ENCODE results near the gene KIF21B. TPM values are rescaled to one million over a fixed set of nuclear protein-coding genes. Genes with fewer than 3 reads are reported as not detected.

Gene KIF21B
- polyA plus RNA-seq, 1 donor = 2.7 TPM

GRCh38 chr1:201049248-201049831 is 25.8 kb upstream of the KIF21B start:
- no peak for DNase-seq

DNA sequence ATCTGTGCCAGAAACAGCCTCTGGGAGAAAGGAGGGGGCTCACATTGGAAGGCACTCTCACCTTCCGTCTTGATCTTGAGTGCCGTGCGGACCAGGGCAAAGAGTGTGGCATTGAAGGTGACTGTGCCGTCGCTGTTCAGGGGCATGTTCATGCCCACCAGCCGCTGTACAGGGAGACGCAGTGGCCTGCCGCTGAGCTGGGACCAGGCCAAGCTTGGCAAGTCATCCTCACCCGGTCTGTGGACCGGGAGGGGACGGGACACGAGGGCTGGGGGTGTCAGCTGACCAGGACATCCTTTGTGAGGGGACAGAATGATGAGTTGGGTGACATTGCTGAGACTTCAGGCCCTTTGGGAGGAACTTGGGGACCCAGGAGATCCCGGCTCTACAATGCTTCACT is 25.0 kb upstream of the KIF21B start:
- DNase-seq = no peak

DNA sequence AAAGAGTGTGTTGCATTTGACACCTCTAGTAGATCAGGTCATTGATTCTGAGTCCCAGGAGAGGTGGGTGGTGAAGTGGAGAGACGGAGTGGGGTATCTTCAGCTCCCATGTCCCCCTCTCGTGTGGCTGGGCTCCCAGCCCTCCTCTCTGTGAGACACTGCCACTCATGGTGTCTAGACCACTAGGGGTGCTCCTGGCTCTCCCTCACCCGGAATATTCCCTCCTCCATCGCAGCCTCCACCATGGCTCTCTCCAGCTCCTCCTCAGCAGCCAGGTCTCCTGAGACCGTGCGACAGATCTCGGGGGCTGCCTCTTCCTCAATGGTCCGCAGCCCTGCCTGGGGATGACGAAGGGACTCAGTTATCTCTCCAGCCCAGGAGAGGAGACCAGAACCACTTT is 20.6 kb upstream of the KIF21B start:
- no peak for DNase-seq

- DNase-seq = peak; percentile 61
Measured at GRCh38 chr1:201042779-201043461, 19.4 kb upstream of the KIF21B start.

- no peak for DNase-seq
Measured at GRCh38 chr1:201041011-201041410, 17.5 kb upstream of the KIF21B start.

DNA sequence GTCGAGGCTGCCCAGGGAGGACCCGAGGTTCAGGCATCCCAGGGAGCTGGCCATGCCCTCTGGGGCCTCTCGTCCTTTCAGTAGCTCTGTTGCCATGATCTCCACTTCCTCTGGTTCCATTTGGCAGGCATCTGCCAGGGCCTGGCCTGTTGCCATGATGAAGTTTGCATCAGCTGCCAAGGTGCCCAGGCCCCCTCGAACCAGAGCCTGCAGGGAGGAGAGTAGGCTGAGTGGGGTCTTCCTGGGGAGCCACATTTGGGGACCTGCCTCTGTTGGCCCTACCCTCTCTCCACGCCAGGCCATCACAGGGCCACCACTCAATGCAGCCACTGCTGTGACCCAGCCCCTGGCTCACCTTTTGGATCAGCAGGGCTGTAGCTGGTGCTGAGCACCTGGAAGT is 16.4 kb upstream of the KIF21B start:
- no peak for DNase-seq

DNA sequence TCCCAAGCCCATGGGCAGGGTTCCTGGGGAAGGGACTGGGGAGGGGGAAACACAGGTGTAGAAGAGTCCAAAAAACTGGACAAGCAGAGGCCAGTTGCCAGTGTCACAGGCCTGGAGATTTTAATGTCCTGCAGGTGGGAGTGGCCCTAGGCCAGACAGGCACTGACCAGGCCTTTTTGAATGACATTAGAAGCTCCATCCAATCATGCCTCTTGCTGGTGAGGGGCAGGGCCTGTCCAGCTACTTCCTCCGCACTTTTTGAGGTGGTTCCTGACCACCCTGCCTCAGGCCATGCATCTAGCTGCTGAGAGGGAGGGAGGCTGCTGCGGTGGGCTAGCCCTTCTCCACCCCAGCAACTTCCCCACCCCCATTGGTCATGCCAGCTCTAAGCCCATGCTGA is 15.9 kb upstream of the KIF21B start:
- DNase-seq = no peak

GRCh38 chr1:201038186-201038876 is 14.8 kb upstream of the KIF21B start:
- no peak for DNase-seq

DNA sequence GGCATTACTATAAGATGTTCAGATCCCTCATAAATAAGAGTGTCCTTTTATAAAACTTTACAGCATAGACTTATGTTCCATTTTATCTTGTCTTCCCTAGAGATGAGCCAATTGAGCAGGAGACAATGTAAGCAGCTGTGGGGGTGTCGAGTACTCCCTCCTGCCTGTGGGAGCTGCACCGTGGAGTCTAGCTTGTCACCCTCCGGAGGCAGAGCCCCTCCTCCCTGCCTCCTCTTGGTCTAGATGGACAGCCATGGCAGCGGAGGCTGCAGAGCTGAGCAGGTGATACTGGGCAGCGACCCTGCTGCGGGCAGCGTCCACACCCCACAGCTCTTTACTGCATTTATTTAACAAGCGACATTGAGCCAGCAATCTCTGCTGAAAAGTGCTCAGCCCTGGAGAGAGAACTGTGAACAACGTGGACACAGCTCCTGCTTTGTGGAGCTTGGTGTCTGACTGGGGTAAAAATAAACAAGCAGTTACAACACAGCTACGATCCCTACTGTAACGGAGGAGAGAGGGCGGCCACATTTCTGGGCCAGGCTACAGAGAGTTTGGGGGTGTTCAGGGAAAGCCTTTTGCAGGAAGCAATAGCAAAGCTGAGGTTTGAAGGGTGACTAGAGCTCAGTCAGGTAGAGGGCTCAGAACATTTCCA is 12.8 kb upstream of the KIF21B start:
- no peak for DNase-seq

GRCh38 chr1:201034671-201035070 is 11.2 kb upstream of the KIF21B start:
- DNase-seq = no peak

- no peak for DNase-seq
Measured at GRCh38 chr1:201032408-201032807, 8.9 kb upstream of the KIF21B start.

DNA sequence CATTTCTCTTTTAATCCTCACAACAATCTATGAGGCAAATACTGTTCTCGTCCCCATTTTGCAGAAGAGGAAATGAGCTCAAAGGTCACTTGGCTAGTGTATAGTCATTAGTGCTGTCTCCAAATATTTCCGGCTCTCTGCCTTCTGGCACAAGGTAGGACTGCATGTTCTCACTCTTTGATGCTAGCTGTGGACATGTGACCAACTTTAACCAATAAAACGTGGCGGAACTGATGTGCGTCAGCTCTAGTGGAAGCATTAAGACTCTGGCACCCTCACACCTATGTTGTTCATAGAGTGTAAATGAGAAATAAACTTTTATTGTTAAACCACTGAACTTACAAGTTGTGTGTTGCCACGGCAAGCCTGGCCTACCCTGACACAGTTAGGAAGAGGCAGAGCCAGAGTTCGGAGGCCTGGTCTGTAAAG is 5.0 kb upstream of the KIF21B start:
- DNase-seq = no peak

DNA sequence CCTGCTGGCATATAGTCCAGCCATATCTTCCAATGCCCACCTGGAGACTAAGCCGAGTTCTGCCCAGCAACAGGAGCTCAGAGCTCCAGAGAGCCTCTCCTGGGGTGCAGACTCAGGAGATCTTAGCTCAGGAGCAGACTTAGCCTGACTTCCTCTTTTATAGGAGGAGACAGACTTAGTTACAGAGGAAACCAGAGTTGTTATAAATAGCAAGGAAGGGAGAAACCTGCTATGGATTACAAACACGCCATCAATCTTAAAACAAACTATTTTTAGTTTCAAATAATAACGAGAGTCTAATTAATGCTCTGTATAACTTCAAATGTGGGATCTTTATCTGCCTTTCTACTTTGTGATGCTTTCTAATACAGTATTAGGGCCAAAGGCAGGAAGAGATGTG is 3.3 kb upstream of the KIF21B start:
- no peak for DNase-seq

GRCh38 chr1:201026234-201026633 is 2.7 kb upstream of the KIF21B start:
- no peak for DNase-seq

DNA sequence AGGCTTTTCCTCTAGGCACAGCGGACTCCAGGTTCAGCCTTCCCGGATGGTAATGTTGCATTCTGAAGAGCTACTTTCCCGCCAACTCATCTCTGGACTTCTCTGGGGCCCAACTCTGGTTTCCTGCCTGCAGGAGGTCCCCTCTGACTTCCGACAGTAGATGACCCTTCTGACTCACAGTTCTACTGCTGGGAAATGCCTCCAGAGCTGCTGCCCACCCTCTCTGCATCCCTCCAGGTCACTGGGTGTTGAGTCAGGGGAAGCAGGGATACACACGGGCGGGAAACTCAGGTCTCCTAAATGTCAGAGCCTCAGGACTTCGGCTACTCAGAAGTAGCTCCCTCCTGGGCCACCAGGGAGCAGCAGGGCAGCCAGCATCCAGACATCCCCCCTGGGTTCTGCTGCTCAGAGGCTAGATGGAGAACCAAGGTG is 2.1 kb upstream of the KIF21B start:
- DNase-seq = no peak

- no peak for DNase-seq
Measured at GRCh38 chr1:201024625-201024998, 1.1 kb upstream of the KIF21B start.

GRCh38 chr1:201023920-201024624 is 558 bp upstream of the KIF21B start:
- DNase-seq = no peak

- no peak for DNase-seq
Measured at GRCh38 chr1:201022820-201023516, 546 bp downstream of the KIF21B start.

DNA sequence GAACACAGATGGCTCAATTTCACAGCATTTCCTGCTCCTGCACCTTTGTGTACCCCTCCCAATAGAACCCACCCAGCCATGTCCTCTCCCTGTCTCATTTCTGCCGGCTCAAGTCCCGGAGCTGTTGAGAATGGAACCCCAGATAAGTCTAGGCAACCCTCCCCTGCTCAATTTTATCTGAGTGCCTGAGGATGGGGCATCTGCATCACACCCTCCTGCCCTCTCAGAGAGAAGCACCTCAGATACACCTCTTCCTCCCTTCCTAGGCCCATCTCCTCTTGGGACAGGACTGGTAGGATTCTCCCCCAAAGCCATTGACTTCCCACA is 1.1 kb downstream of the KIF21B start:
- no peak for DNase-seq

- no peak for DNase-seq
Measured at GRCh38 chr1:201021630-201022492, 1.7 kb downstream of the KIF21B start.
